GM23248 (cell line): ENCODE measurements around the gene GPR35. TPM values are rescaled to one million over a fixed set of nuclear protein-coding genes. Genes with fewer than 3 reads are reported as not detected.

ENCODE experiments used
- DNase-seq: peaks from one replicate; pipeline ENCODE4 v3.0.0-alpha.2; 2015
- H2AFZ ChIP-seq: fragments of 200-600 bp; sonication (generic); 2 replicates; pipeline ENCODE4 v1.6.1; 2016; ENCODE audit warnings: antibody characterized with exemption
- H3F3A ChIP-seq: fragments of 200-600 bp; sonication (generic); 2 replicates; pipeline ENCODE4 v1.6.1; 2016; ENCODE audit warnings: mild to moderate bottlenecking, antibody characterized with exemption, mixed run types; ENCODE audit not compliant: insufficient read depth
- H3K27ac ChIP-seq: fragments of 200-600 bp; sonication (generic); 2 replicates; pipeline ENCODE4 v1.5.1; 2016; ENCODE audit warnings: mild to moderate bottlenecking
- H3K27me3 ChIP-seq: fragments of 200-600 bp; sonication (generic); replicated peaks from 2 replicates; pipeline ENCODE4 v1.6.1; 2016; ENCODE audit warnings: mild to moderate bottlenecking; ENCODE audit not compliant: insufficient read depth
- H3K36me3 ChIP-seq: fragments of 200-600 bp; sonication (generic); 2 replicates; pipeline ENCODE4 v1.6.1; 2016; ENCODE audit warnings: low read depth, mild to moderate bottlenecking
- H3K4me1 ChIP-seq: fragments of 200-600 bp; sonication (generic); 2 replicates; pipeline ENCODE4 v1.6.1; 2016; ENCODE audit warnings: mild to moderate bottlenecking; ENCODE audit not compliant: insufficient read depth
- H3K4me2 ChIP-seq: fragments of 200-600 bp; sonication (generic); one replicate; pipeline ENCODE4 v1.6.1; 2016; ENCODE audit warnings: mild to moderate bottlenecking; ENCODE audit not compliant: unreplicated experiment
- H3K4me3 ChIP-seq: fragments of 200-600 bp; sonication (generic); 2 replicates; pipeline ENCODE4 v1.5.1; 2016; ENCODE audit warnings: mild to moderate bottlenecking
- H3K79me2 ChIP-seq: fragments of 200-600 bp; sonication (generic); 2 replicates; pipeline ENCODE4 v1.6.1; 2016; ENCODE audit warnings: mild to moderate bottlenecking; ENCODE audit not compliant: insufficient read depth
- H3K9ac ChIP-seq: fragments of 200-600 bp; sonication (generic); 2 replicates; pipeline ENCODE4 v1.6.1; 2016; ENCODE audit warnings: mild to moderate bottlenecking
- H3K9me2 ChIP-seq: fragments of 200-600 bp; sonication (generic); 2 replicates; pipeline ENCODE4 v1.6.1; 2016; ENCODE audit warnings: mixed run types, mild to moderate bottlenecking, moderate library complexity; ENCODE audit not compliant: insufficient read depth
- H3K9me3 ChIP-seq: fragments of 200-600 bp; sonication (generic); one replicate; pipeline ENCODE4 v1.6.1; 2017; ENCODE audit warnings: low read depth
- H4K20me1 ChIP-seq: fragments of 200-600 bp; sonication (generic); 2 replicates; pipeline ENCODE4 v1.6.0; 2016; ENCODE audit not compliant: insufficient read depth
- EZH2 ChIP-seq: fragments of 200-600 bp; sonication (generic); IDR thresholded peaks from 2 replicates; pipeline ENCODE4 v1.6.1; 2018; ENCODE audit warnings: antibody characterized with exemption, mild to moderate bottlenecking; ENCODE audit not compliant: insufficient read depth, poor library complexity, severe bottlenecking
- EZH2phosphoT487 ChIP-seq: fragments of 200-600 bp; sonication (generic); IDR thresholded peaks from 2 replicates; pipeline ENCODE4 v1.6.1; 2018; ENCODE audit warnings: antibody characterized with exemption, moderate library complexity, mild to moderate bottlenecking, low read depth; ENCODE audit not compliant: insufficient read depth
- WGBS, 2 experiments: methylation state at CpG; one replicate each; pipeline ENCODE4 v1.1.6; 2015 to 2017; ENCODE audit warnings: low lambda C conversion rate in 2 of 2, low coverage in 1 of 2; ENCODE audit errors: missing lambda C conversion rate in 2 of 2; 5-methylcytosine and 5-hydroxymethylcytosine counted together
- in situ Hi-C: fragments of 300-500 bp; cut with MboI; formaldehyde crosslinking; loops from 2 replicates; pipeline ENCODE4 v1.15.0; 2020
- polyA plus RNA-seq: library from polyadenylated mRNA; unstranded; fragments of >200 nt; fragmentation: Nextera tagmentation; extraction: Ambion mirVana; gene quantifications from 2 replicates; pipeline ENCODE4 v1.2.1, GENCODE V29; 2016
- total RNA-seq: library from RNA; depleted of rRNA; stranded (reverse); fragments of >200 nt; shearing (Covaris generic); gene quantifications from 2 replicates; pipeline ENCODE4 v1.2.3, GENCODE V29; 2014

Gene GPR35
- total and polyA plus RNA-seq, 2 experiments from 2014 or later = 0.14 TPM; not detected in 1

DNA sequence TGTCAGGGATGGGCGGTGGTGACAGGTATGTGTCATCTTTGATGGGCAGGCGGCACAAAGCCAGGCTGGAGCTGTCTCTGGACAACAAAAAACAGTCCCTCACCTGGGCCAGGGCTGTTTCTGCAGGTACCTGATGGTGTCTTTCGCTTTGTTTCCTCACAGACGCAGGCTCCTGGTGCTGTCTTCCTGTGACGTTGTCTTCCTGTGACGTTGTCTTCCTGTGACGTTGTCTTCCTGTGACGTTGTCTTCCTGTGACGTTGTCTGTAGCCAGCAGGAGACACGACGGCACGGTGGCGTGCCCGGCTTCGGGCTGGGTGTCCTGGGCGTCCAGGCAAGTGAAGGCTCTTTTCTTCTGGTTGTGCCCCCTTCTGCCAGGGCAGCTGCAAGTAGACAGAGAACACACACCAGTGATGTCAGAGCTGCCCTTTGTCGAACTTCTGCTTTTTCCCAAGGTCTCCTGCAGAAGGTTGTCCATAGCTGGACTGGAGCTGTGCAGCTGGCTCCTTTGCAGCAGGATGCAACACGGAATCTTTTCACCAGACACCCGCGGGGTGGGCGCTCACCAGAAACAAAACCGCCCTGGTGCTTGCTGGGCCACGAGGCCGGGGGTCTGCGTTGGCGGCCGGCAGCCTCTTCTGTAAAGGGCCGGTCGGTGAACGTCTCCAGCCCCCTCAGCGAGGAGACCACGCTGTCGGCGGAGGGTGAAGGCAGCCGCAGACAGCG lies 21.1 kb downstream of the GPR35 start:
- H3K9me3 ChIP-seq = no peaks in the 10 kb centered on the region
- H4K20me1 ChIP-seq = no peaks in the 10 kb centered on the region
- no peak overlapping the region for H3K9ac ChIP-seq
- H3K4me3 ChIP-seq = no peak overlapping the region
- H3K4me2 ChIP-seq = no peak overlapping the region
- H3K27me3 ChIP-seq = peaks cover 32% of the 10 kb centered on the region
- H3K36me3 ChIP-seq = no peaks in the 10 kb centered on the region
- no peak for DNase-seq
- 56 to 59% methylated on average over 32 to 34 of the region's 36 CpGs for WGBS, 2 experiments
- H3F3A ChIP-seq = no peaks in the 10 kb centered on the region
- no peaks in the 10 kb centered on the region for H3K4me1 ChIP-seq
- TF ChIP-seq EZH2 (no peak), EZH2phosphoT487 (no peak)
- no peaks in the 10 kb centered on the region for H3K9me2 ChIP-seq
- H2AFZ ChIP-seq = no peak overlapping the region
- in situ Hi-C loops = no loop called here
- no peaks in the 10 kb centered on the region for H3K79me2 ChIP-seq
- no peak overlapping the region for H3K27ac ChIP-seq

DNA sequence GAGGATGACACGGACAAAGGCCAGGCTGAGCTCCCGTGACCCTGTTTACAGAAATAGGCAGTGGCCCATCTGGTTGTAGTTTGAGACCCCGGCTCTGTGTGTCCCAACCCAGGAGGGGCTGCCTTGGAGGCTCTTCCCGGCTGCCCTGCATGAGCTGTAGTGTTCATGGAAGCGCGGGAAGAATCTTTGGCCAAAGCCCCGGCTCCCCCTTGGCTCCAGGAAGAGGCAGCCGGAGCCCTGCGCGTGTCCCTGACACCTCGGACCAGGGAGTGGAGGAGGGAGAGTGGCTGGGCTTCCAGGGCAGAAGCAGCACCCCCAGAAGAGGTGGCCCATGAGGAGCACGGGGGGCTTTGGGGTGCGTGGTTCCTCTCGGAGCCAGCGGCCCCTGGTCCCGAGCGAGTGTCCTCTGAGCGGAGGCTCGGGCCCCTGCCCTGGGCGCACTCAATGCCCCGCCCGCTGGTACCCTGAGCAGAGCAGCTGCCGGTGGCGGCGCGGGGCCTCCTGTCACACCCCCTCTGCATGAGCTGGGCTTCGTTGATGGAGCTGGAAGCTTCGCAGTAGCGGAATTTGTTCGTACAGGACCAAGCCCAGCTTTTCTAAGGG lies 21.7 kb downstream of the GPR35 start:
- TF ChIP-seq EZH2 (no peak), EZH2phosphoT487 (no peak)
- Histone ChIP-seq H3K9ac (no peak overlapping the region), H3K79me2 (no peaks in the 10 kb centered on the region), H3K36me3 (no peaks in the 10 kb centered on the region), H2AFZ (no peak overlapping the region), H3K4me3 (no peak overlapping the region), H3K4me1 (no peaks in the 10 kb centered on the region), H3F3A (no peaks in the 10 kb centered on the region), H3K9me3 (no peaks in the 10 kb centered on the region), H3K27me3 (peaks cover 38% of the 10 kb centered on the region), H3K9me2 (no peaks in the 10 kb centered on the region), H3K4me2 (no peak overlapping the region), H3K27ac (no peak overlapping the region), H4K20me1 (no peaks in the 10 kb centered on the region)
- in situ Hi-C loops = no loop called here
- WGBS, 2 experiments = 64 to 72% methylated on average over 28 to 30 of the region's 30 CpGs
- DNase-seq = no peak

DNA sequence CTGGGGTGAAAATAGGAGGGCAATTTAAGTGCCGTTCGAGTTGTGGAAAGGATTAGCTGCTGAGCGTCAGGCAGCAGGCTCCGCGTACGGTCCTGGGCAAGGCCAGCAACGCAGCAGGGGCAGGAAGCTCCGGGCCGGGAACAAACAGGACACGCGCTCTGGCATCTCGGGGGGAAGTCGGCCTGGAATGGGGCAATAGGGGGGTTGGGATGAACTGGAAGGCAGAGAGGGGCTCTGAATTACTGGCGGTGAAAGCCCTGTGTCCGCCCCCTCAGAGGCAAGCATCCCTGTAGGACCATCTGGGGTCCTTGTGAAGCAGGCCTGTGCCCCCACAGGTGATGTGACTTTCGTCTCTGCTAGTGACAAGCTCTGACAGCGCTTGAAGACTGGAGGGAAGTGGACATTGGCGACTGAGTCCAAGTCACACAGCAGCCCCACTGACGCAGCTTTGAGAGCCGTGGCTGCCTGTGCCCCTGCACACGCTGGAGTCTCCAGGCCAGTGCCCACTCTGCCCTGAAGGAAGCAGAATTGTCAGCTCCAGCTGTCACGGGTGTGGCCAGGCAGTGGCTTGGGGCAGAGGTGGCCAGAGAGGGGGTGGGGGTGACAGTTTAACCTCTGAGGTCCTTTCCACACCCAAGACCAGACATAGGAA lies 22.3 kb downstream of the GPR35 start:
- in situ Hi-C loops = no loop called here
- H3K9me2 ChIP-seq = no peaks in the 10 kb centered on the region
- TF ChIP-seq EZH2 = no peak
- TF ChIP-seq EZH2phosphoT487 = no peak
- no peak overlapping the region for H3K9ac ChIP-seq
- H3K27ac ChIP-seq = no peak overlapping the region
- H3K36me3 ChIP-seq = no peaks in the 10 kb centered on the region
- no peak overlapping the region for H2AFZ ChIP-seq
- WGBS, 2 experiments = 45 to 55% methylated on average over 22 of the region's 22 CpGs
- H3K79me2 ChIP-seq = no peaks in the 10 kb centered on the region
- no peaks in the 10 kb centered on the region for H4K20me1 ChIP-seq
- H3K4me3 ChIP-seq = no peak overlapping the region
- no peak for DNase-seq
- H3K4me2 ChIP-seq = no peak overlapping the region
- no peaks in the 10 kb centered on the region for H3F3A ChIP-seq
- no peaks in the 10 kb centered on the region for H3K4me1 ChIP-seq
- H3K9me3 ChIP-seq = no peaks in the 10 kb centered on the region
- peaks cover 44% of the 10 kb centered on the region for H3K27me3 ChIP-seq

DNA sequence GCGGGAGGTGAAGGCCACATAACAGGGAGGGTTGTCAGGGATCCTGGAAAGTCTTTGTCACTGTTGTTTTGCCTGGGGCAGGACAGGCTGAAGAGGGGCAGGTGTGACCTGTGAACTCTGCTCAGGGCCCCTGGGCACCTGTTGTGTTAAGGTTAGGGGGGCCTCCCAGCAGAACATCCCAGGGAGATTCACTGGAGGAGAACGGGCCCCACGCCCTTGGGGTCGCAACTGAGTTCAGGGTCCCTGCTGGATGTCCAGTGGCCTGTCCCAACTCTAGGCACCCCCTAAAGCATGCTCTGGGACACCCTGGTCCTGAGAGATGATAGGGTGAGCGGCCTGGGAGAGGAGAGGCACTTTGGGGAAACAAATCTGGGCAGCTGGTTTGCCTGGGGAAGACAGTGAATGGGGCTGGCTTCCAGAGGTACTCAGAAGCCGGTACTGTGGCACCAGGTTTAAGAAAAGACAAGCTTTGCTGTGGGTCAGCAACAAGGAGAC lies 22.9 kb downstream of the GPR35 start:
- H3K79me2 ChIP-seq = no peaks in the 10 kb centered on the region
- H3K9me2 ChIP-seq = no peaks in the 10 kb centered on the region
- H3K4me1 ChIP-seq = no peaks in the 10 kb centered on the region
- H3K27ac ChIP-seq = no peak overlapping the region
- H3K36me3 ChIP-seq = no peaks in the 10 kb centered on the region
- no peak overlapping the region for H2AFZ ChIP-seq
- DNase-seq = no peak
- H3K4me2 ChIP-seq = no peak overlapping the region
- TF ChIP-seq EZH2phosphoT487 = no peak
- TF ChIP-seq EZH2 = no peak
- no peaks in the 10 kb centered on the region for H3K9me3 ChIP-seq
- H3K27me3 ChIP-seq = peaks cover 44% of the 10 kb centered on the region
- WGBS, 2 experiments = 50 to 53% methylated on average over 6 of the region's 6 CpGs
- H4K20me1 ChIP-seq = no peaks in the 10 kb centered on the region
- H3K9ac ChIP-seq = no peak overlapping the region
- in situ Hi-C loops = no loop called here
- no peak overlapping the region for H3K4me3 ChIP-seq
- H3F3A ChIP-seq = no peaks in the 10 kb centered on the region
